Spleen (tissue), 3 donors: ENCODE data around the gene THAP4.

Experiments
- POLR2A ChIP-seq, 3 donors: fragments of 450-650 bp; IDR thresholded peaks; one replicate each; pipeline ENCODE4 v1.5.1; 2017; ENCODE audit warnings: antibody characterized with exemption in 3 of 3, mild to moderate bottlenecking in 1 of 3
- POLR2AphosphoS5 ChIP-seq, 3 donors: sonication (generic); formaldehyde crosslinking; IDR thresholded peaks; one replicate each; pipeline ENCODE4 v1.5.1; 2017; ENCODE audit warnings: antibody characterized with exemption in 3 of 3

- TF ChIP-seq POLR2AphosphoS5 (IDR thresholded peaks at IDR 0.05) (peak in 1 of 3 donors; percentile 24), POLR2A (IDR thresholded peaks at IDR 0.05) (no peak)
Measured at GRCh38 chr2:241576293-241576654, 60.7 kb downstream of the THAP4 start.
